Measurements from ENCODE around the gene TEX261. TPM values are rescaled to one million over a fixed set of nuclear protein-coding genes. Genes with fewer than 3 reads are reported as not detected.

Gene TEX261
- total RNA-seq, 1 experiment from 2014 or later = 85.3 TPM

DNA sequence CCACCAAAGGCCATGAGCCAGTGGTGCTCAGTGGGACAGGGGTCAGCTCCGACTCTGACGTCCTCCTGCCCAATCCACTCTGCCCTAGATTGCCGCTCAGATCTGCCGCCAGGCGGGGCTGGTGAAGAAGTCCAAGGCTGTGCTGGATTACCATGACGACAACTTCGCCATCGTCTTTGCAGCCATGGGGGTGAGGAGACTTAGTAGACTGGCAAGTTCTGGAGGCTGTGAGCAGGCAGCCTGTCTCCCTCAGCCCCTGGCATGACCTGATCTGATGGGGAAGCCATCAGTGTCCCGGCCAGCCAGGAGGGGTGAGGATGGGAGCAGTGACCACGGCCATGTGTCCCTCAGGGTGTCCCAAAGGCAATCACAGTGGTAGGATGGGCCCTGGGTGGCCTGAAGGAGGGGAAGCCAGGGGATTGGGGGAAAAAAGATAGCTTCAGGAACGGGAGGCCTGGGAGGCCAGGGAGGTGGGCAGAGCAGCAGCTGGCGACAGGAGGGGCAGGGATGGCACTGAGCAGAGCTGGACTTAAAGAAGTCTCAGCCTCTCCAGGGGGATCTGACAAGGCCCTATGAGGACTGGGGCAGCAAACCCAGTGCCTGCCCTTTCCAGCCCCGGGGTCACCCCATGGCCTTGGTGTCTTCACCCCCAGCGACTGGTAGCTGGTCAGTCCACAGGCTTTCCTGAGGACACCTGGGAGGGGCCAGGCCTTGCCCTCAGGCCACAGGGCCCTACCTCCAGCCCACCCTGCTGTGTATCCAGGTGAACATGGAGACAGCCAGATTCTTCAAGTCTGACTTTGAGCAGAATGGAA lies 33.6 kb downstream of the TEX261 start:
- no peaks in the 10 kb centered on the region for H3K36me3 ChIP-seq
- no peaks in the 10 kb centered on the region for H3K9me3 ChIP-seq (replicated peaks)
- H3K27ac ChIP-seq = no peak overlapping the region
- H3K4me3 ChIP-seq = no peak overlapping the region
- H3K4me1 ChIP-seq = no peaks in the 10 kb centered on the region
- no peaks in the 10 kb centered on the region for H3K27me3 ChIP-seq
- no peak for DNase-seq

- Histone ChIP-seq H3K4me1 (no peaks in the 10 kb centered on the region), H3K36me3 (no peaks in the 10 kb centered on the region), H3K27me3 (no peaks in the 10 kb centered on the region), H3K9me3 (replicated peaks) (no peaks in the 10 kb centered on the region), H3K4me3 (no peak overlapping the region), H3K27ac (no peak overlapping the region)
- no peak for DNase-seq
Observed at GRCh38 chr2:70959851-70960832, 34.5 kb downstream of the TEX261 start.

- Histone ChIP-seq H3K4me1 (no peaks in the 10 kb centered on the region), H3K27ac (no peak overlapping the region), H3K36me3 (no peaks in the 10 kb centered on the region), H3K9me3 (replicated peaks) (no peaks in the 10 kb centered on the region), H3K27me3 (no peaks in the 10 kb centered on the region), H3K4me3 (no peak overlapping the region)
- no peak for DNase-seq
Observed at GRCh38 chr2:70959271-70959761, 35.4 kb downstream of the TEX261 start.

DNA sequence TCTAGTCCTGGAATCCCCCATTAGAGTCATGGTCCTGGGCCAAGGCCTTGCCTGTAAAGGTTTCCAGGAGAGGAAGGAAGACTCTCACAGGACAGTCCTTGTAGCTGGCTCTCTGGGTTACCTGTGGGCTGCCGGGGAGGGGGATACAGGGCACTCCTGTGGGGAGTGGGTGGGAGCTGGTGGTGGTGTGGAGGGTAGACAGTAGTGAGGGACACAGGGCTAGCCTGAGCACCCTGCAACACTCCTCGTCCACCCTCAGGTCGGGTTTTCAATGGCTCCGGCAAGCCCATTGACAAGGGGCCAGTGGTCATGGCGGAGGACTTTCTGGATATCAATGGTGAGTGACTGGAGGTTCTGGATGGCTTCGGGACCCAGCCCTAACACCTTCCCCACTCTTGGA lies 35.9 kb downstream of the TEX261 start:
- no peaks in the 10 kb centered on the region for H3K4me1 ChIP-seq
- H3K27me3 ChIP-seq = no peaks in the 10 kb centered on the region
- no peaks in the 10 kb centered on the region for H3K9me3 ChIP-seq (replicated peaks)
- no peak overlapping the region for H3K4me3 ChIP-seq
- DNase-seq = no peak
- H3K36me3 ChIP-seq = no peaks in the 10 kb centered on the region
- no peak overlapping the region for H3K27ac ChIP-seq

DNA sequence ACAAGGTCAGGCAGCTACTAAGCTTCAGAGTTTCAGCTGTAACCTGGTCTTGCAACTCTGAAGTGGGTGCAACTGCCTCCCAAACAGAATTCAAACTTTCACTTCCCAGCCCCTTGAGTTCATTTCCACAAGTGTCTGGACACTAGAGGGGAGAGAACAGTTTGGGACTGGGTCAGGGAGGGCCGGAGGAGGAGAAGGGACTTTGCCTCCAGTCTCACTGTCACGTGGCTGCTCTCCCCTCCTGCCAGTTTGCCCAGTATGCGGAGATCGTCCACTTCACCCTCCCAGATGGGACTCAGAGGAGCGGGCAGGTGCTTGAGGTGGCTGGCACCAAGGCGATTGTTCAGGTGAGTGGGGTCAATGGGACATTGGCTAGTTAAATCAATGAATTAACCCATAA lies 36.9 kb downstream of the TEX261 start:
- Histone ChIP-seq H3K9me3 (replicated peaks) (no peaks in the 10 kb centered on the region), H3K4me3 (no peak overlapping the region), H3K27ac (no peak overlapping the region), H3K36me3 (no peaks in the 10 kb centered on the region), H3K4me1 (no peaks in the 10 kb centered on the region), H3K27me3 (peaks cover 5% of the 10 kb centered on the region; the same call in 1 of the 2 replicates)
- no peak for DNase-seq

DNA sequence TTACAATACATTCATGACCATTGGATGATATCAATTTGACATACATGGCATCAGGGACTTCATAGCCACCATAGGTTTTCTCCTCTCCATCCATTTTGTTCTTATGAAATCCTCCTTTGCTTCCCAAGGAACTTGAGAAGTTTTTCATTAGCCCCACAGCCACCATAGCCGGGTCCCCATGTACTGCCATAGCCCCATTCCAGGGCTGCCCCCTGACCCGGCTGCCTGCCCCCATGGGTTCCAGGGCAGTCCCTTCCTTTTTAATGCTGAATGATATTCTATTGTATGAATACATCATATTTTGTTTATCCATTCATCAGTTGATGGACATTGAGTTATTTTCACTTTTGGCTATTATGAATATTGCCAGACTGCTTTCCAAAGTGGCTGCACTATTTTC lies 38.5 kb downstream of the TEX261 start:
- H3K27ac ChIP-seq = no peak overlapping the region
- no peak for DNase-seq
- H3K9me3 ChIP-seq (replicated peaks) = no peaks in the 10 kb centered on the region
- no peaks in the 10 kb centered on the region for H3K36me3 ChIP-seq
- peaks cover 5% of the 10 kb centered on the region; the same call in 1 of the 2 replicates for H3K27me3 ChIP-seq
- no peaks in the 10 kb centered on the region for H3K4me1 ChIP-seq
- H3K4me3 ChIP-seq = no peak overlapping the region

GRCh38 chr2:70954886-70955285 lies 39.8 kb downstream of the TEX261 start:
- Histone ChIP-seq H3K4me3 (no peak overlapping the region), H3K27me3 (peaks cover 5% of the 10 kb centered on the region; the same call in 1 of the 2 replicates), H3K27ac (no peak overlapping the region), H3K4me1 (no peaks in the 10 kb centered on the region), H3K9me3 (replicated peaks) (no peaks in the 10 kb centered on the region), H3K36me3 (no peaks in the 10 kb centered on the region)
- no peak for DNase-seq

DNA sequence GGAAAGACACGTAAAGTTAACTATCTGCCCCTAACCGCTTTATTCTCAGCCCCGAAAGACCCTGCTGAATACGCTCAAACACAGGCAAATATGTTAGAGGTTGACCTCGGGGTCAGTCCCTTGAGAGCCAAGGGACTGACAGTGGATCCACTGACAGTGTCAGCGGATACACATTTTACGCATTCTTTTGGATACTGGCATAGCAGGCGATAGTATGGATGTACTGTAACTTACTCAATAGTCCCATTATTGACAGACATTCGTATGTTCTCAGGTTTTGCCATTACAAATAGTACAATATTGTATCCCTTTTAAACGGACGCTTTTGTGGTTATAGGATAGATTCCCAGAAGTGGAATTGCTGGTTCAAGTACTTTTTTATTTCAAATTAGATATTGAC lies 45.6 kb downstream of the TEX261 start:
- H3K4me1 ChIP-seq = peaks cover 11% of the 10 kb centered on the region
- no peak for DNase-seq
- no peak overlapping the region for H3K27ac ChIP-seq
- peaks cover 5% of the 10 kb centered on the region; the same call in 1 of the 2 replicates for H3K27me3 ChIP-seq
- H3K4me3 ChIP-seq = no peak overlapping the region
- no peaks in the 10 kb centered on the region for H3K9me3 ChIP-seq (replicated peaks)
- H3K36me3 ChIP-seq = no peaks in the 10 kb centered on the region

DNA sequence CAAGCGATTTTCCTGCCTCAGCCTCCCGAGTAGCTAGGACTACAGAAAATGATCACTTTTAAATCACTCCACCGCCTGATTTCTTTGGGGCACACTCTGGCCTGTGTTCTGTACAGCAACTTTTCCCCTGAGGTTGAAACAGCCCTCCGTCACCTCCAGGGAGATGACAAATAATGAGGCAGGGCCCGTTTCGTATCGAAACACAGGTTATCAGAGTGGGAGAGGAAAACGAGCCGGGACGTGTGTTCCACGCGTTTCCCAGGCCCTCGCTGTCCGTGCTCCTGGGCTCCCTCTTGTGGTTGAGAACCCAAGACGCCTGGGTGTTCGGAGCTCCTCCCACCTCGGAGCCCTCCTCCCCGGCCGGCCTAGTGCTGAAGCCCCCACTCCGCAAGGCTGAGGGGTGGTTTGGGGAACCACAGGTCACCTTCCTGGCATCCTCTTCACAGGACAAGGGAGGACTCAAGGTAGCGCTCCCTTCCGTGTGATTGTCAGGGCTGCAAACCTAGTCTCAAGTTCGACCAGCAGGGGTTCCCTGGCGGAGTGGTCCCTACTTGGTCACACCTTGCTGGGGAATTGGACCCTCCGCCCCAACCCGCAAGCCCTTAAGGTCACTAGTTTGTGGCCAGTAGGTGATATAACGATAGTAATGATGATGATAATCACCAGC lies 46.2 kb downstream of the TEX261 start:
- Histone ChIP-seq H3K9me3 (replicated peaks) (no peaks in the 10 kb centered on the region), H3K27ac (no peak overlapping the region), H3K4me3 (peak overlapping the region; percentile 47), H3K36me3 (no peaks in the 10 kb centered on the region), H3K4me1 (peaks cover 11% of the 10 kb centered on the region), H3K27me3 (peaks cover 3% of the 10 kb centered on the region; the same call in 1 of the 2 replicates)
- DNase-seq = peak; percentile 86 to 94

GRCh38 chr2:70947556-70948184 lies 47.0 kb downstream of the TEX261 start:
- Histone ChIP-seq H3K36me3 (no peaks in the 10 kb centered on the region), H3K4me1 (peaks cover 18% of the 10 kb centered on the region), H3K4me3 (peak overlapping the region; percentile 47), H3K27ac (no peak overlapping the region), H3K27me3 (no peaks in the 10 kb centered on the region), H3K9me3 (replicated peaks) (no peaks in the 10 kb centered on the region)
- peak in 1 of 2 experiments; percentile 45 for DNase-seq

GRCh38 chr2:70946832-70947442 lies 47.7 kb downstream of the TEX261 start:
- H3K4me1 ChIP-seq = peaks cover 23% of the 10 kb centered on the region
- H3K27ac ChIP-seq = no peak overlapping the region
- DNase-seq = peak; percentile 68 to 91

DNA sequence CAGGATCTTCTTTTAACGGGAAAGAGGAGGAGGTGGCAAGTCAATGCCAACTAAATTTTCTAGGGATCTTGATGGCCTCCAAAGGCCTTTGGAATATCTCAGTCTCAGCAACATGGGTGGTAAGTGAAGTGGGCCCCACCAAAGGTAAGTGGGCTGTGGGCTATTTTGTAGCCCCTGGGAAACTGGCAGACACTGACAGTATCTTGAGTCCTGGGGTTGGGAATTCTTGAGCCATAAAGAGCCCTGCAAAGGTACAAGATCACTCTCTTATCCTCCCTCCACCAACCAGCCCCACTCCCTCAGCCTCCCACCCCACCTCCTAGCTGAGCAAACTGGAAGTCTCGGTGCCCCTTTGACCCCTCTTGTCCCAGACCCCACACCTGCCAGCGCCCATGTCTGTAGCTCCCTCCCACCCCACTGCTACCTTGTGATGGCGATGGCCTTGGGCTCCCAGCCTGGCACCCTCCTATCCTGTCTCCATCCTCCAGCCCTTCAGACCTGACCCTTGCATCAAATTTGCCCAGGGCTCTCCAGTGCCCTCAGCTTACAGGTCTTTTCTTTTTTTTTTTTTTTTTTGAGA lies 50.5 kb downstream of the TEX261 start:
- Histone ChIP-seq H3K27me3 (no peaks in the 10 kb centered on the region), H3K36me3 (no peaks in the 10 kb centered on the region), H3K27ac (no peak overlapping the region), H3K4me3 (no peak overlapping the region), H3K9me3 (replicated peaks) (no peaks in the 10 kb centered on the region), H3K4me1 (peaks cover 37% of the 10 kb centered on the region)
- DNase-seq = no peak

More at GRCh38 chr2:70946832-70947442, 47.7 kb downstream of the TEX261 start:
- no peaks in the 10 kb centered on the region for H3K36me3 ChIP-seq
- no peaks in the 10 kb centered on the region for H3K9me3 ChIP-seq (replicated peaks)
- no peak overlapping the region for H3K4me3 ChIP-seq
- H3K27me3 ChIP-seq = no peaks in the 10 kb centered on the region

DNA sequence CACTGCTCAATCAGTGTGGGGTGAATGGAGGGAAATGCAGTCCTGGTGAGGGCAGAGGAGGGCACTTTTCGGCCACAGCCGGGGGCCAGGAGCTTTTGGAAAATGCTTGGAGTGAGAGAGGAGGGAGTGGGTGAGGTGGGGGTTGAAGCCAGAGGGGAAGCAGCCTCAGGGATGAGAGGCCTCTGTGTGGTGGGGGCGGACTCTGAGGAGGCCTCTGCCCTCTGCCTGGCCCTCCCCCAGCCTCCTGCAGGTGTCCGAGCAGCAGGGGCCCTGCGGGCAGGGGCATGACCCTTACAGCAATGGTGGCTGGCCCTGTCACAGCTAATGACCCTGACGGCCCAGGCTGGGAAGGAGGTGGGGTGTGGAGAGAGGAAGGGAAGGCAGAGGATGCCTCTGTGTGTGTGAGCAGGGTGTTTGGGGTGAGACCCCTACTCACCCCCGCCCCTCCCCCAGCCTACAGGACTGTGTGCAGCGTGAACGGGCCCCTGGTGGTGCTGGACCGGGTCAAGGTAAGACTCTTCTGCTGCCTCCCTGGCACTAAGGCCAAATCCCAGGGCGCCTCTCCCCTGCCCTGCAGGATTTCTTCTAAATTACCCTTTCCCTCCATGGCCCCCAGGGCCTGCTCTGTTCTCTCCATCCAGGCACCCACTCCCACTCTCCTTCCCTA lies 51.3 kb downstream of the TEX261 start:
- Histone ChIP-seq H3K36me3 (no peaks in the 10 kb centered on the region), H3K27me3 (no peaks in the 10 kb centered on the region), H3K27ac (peak overlapping the region; percentile 24; the same call in 1 of the 2 replicates), H3K4me3 (no peak overlapping the region), H3K9me3 (replicated peaks) (no peaks in the 10 kb centered on the region), H3K4me1 (peaks cover 42% of the 10 kb centered on the region)
- no peak for DNase-seq

Data from SJCRH30 (cell line).